ENCODE measurements around the gene CGNL1. TPM values are rescaled to one million over a fixed set of nuclear protein-coding genes. Genes with fewer than 3 reads are reported as not detected.
A peak's percentile ranks its signal among the peaks of the same experiment; 100 is the strongest.

The CGNL1 gene
- total RNA-seq, 4 donors from 2014 or later: 4.7 to 13.7 (median 7.3) TPM

DNA sequence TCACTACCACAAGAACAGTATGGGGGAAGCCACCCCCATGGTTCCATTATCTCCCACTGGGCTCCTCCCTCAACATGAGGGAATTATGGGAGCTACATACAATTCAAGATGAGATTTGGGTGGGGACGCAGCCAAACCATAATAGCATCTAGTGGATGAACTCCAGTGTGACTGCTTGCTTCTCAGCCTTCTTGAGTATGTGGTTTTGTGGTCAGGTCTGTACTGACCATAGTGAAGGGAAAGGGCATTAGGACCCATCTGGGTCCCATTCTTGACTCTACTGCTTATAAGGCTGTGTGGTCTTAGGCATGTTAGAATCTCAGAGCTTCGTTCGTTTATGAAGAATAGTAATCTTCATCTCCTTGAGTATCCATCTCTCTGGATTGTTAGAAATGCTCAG is 81.4 kb downstream of the CGNL1 start:
- DNase-seq (ENCODE audit: low spot score) (no peak), ATAC-seq (ENCODE audit: low FRiP score) (no peak)
- TF ChIP-seq, protein P1, sequence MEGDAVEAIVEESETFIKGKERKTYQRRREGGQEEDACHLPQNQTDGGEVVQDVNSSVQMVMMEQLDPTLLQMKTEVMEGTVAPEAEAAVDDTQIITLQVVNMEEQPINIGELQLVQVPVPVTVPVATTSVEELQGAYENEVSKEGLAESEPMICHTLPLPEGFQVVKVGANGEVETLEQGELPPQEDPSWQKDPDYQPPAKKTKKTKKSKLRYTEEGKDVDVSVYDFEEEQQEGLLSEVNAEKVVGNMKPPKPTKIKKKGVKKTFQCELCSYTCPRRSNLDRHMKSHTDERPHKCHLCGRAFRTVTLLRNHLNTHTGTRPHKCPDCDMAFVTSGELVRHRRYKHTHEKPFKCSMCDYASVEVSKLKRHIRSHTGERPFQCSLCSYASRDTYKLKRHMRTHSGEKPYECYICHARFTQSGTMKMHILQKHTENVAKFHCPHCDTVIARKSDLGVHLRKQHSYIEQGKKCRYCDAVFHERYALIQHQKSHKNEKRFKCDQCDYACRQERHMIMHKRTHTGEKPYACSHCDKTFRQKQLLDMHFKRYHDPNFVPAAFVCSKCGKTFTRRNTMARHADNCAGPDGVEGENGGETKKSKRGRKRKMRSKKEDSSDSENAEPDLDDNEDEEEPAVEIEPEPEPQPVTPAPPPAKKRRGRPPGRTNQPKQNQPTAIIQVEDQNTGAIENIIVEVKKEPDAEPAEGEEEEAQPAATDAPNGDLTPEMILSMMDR (IDR thresholded peaks at IDR 0.05): no peak

DNA sequence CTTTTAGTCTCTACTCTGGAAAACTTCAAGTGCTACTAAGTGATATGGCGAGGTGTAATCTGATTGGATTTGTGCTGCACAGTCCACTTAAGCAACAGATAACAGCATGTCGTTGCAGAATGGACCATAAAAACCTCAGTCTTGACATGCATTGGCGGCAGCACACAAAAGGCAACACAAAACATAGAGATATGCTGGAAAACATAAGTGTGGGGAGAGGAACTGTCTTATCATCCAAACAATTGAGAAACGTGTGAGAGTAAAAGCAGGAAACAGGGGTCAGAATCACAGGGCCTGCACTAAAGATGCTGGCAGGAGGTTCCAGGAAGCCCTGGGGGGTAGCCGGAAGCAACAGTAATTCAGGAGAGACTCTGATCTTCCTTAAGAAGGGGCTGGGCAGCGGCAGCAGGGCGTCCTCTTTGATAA is 82.1 kb downstream of the CGNL1 start:
- no peak for ATAC-seq (ENCODE audit: low FRiP score)
- DNase-seq (ENCODE audit: low spot score): no peak
- TF ChIP-seq, protein P1 (IDR thresholded peaks at IDR 0.05): no peak

DNA sequence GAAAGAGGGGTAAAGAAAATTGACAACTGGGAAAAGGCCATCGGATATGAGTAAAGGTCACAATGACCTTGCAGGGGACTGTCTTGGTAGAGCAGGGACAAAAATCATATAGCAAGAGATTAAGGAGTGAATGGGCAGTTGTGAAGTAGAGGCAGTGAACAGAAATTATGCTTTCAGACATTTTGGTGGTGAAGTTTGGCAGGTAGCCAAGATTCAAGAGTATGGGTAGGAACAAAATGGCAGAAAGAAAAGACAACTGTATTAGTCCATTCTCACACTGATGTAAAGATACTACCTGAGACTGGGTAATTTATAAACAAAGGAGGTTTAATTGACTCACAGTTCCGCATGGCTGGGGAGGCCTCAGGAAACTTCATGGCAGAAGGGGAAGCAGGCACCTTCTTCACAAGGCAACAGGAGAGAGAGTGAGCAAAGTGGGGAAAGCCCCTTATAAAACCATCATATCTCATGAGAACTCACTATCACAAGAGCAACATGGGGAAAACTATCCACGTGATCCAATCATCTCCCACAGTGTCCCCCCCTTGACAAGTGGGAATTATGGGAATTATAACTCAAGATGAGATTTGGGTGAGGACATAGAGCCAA is 84.0 kb downstream of the CGNL1 start:
- TF ChIP-seq, protein P1 (IDR thresholded peaks at IDR 0.05): no peak
- DNase-seq (ENCODE audit: low spot score) (no peak), ATAC-seq (ENCODE audit: low FRiP score) (no peak)

DNA sequence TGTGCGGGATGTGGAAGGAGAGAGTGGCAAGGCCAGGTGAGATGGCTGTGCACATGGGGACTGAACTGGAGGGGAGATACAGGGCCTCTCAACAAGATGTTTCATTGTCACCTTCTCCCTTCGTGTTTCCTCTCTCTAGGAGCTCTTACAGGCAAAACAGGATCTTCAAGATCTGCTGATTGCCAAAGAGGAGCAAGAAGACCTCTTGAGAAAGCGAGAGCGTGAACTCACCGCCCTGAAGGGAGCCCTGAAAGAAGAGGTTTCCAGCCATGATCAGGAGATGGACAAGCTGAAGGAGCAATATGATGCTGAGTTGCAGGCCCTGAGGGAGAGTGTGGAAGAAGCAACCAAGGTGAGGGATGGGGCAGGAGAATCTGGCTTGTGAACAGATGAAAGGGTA is 85.2 kb downstream of the CGNL1 start:
- no peak for DNase-seq (ENCODE audit: low spot score)
- no peak for ATAC-seq (ENCODE audit: low FRiP score)
- TF ChIP-seq, protein P1 (IDR thresholded peaks at IDR 0.05): no peak

DNA sequence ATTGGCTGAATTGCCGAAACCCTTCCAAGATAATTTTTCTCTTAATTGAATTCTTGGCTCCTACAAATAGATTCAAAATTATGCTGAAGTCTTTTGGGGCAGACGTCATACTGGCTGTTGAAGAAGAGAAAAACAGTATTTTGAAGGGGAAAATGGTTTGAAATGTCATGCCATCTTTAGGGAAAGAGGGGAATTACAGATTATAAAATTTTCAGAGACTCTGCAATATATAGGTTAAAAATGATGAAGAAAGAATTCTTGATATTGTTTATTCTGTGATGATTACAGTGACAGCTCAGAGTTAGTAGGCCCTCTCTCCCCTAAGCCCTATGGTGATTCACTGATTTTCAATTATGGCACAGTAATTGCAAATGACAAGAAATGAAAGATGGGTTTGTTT is 86.1 kb downstream of the CGNL1 start:
- no peak for DNase-seq (ENCODE audit: low spot score)
- TF ChIP-seq, protein P1 (IDR thresholded peaks at IDR 0.05): no peak

DNA sequence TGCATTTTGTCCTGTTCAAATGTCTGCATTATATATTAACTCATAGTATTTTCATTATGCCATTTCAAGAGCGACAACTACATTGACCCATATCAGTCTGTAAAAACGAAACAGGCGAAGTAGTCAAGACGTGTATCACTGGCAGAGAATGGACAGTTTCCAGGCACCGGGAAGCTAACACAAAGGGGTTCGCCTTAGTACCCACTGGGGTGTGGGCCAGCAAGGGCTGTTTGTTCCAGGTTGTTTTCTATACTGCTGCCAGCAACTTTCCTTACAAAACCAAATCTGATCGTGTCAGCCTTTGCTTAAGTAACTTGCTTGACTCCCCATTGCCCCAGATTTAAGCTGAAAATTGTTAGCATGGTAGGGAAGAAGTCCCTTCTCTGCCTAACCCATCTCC is 87.1 kb downstream of the CGNL1 start:
- ATAC-seq (ENCODE audit: low FRiP score) (peak; percentile 29), DNase-seq (ENCODE audit: low spot score) (no peak)
- TF ChIP-seq, protein P1 (IDR thresholded peaks at IDR 0.05): no peak

More for the DNA sequence above, 86.1 kb downstream of the CGNL1 start:
- no peak for ATAC-seq (ENCODE audit: low FRiP score)

DNA sequence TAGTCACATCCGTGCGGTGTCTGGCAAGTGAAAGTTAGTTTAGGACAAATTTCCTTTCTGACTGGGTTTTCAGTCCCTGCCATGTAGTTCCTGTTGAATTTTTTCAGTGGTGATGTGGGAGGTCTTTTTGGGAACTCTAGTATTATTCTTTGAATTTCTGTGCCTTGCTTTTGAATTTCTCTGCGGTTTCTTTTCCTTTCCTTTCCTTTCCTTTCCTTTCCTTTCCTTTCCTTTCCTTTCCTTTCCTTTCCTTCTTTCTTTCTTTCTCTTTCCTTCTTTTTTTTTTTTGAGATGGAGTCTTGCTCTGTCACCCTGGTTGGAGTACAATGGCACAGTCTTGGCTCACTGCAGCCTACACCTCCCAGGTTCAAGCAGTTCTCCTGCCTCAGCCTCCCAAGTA is 88.2 kb downstream of the CGNL1 start:
- ATAC-seq (ENCODE audit: low FRiP score) (no peak), DNase-seq (ENCODE audit: low spot score) (no peak)
- TF ChIP-seq, protein P1 (IDR thresholded peaks at IDR 0.05): no peak
